Measurements from ENCODE around the gene HAUS3.

The HAUS3 gene

DNA sequence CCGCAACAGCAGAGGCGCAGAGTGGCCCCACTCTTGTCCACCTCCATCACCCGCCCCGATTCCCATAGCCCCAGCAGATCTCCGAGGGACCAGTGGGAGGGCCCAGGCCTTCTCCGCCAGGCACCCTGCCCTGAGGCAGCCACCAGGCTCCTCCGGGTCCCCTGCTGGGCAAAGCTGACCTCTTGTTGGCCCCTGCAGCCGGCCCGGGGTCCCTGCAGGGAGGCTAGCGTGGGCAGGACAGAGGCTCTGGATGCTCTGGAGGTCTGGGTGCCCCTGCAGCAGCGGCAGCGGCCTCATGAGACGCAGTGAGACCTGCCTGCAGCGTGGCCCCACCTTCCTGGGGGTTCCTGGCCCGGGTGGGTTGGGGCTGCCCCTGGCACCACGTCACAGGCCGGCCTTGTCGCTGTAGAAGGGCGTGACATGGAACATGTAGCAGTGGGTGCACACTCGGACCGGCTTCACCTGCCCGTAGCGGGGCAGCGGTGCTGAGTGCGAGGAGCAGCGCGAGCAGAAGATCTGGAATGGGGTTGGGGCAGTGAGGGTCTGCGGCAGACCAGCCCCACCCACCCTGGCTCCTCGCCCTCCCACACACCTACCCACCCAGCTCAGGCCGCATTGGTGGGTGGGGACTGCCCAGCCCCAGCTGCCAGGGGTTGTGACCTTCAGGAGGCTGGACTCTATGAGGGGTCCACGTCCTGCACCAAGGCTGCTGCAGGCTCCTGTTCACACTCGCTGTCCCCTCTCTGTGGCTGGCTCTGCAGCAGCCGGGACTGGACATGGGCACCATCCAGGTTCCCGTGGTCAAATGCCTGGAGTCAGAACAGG lies 28.6 kb upstream of the HAUS3 start:
- H3K9ac ChIP-seq = no peak overlapping the region
- H3K27ac ChIP-seq = no peak overlapping the region
- no peak overlapping the region for H3K4me3 ChIP-seq
- no peak for TF ChIP-seq Cebpa-rat (IDR thresholded peaks at IDR 0.05)
- no peak overlapping the region for H3K4me2 ChIP-seq
- H3K36me3 ChIP-seq = no peaks in the 10 kb centered on the region
- H3K9me3 ChIP-seq = no peaks in the 10 kb centered on the region
- H3K4me1 ChIP-seq = peaks cover 21% of the 10 kb centered on the region
- H3K27me3 ChIP-seq = no peaks in the 10 kb centered on the region
- H4K20me1 ChIP-seq = no peaks in the 10 kb centered on the region

DNA sequence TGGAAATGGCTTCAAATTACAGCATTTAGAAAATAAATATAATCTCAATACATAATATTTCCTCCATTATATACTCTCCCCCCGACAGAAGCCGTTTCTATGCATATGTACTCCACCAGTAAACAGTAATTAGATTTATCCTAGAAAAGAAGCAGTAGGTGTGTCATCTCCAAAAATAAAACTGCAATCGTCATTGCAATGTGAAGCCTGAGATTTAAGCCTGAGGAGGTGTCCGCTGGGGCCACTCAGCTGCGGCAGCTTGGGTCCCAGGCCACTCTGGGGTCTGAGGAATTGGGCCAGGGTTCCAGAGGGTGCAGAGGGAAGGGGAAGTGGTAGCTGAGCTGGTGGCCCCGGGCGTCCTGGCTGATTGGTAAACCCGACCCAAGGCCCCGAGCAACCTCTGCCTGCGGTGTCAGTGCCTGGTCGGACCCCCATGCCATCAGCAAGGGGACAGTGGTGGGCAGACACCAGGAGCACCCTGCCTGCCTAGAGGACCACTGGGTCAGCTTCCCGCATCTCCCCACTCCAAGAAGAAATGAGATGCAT lies 27.8 kb upstream of the HAUS3 start:
- H3K4me1 ChIP-seq = peaks cover 22% of the 10 kb centered on the region
- no peak for TF ChIP-seq Cebpa-rat (IDR thresholded peaks at IDR 0.05)
- no peaks in the 10 kb centered on the region for H3K36me3 ChIP-seq
- no peak overlapping the region for H3K9ac ChIP-seq
- no peak overlapping the region for H3K4me3 ChIP-seq
- no peaks in the 10 kb centered on the region for H3K9me3 ChIP-seq
- H3K27ac ChIP-seq = no peak overlapping the region
- H3K4me2 ChIP-seq = no peak overlapping the region
- H4K20me1 ChIP-seq = no peaks in the 10 kb centered on the region
- no peaks in the 10 kb centered on the region for H3K27me3 ChIP-seq

DNA sequence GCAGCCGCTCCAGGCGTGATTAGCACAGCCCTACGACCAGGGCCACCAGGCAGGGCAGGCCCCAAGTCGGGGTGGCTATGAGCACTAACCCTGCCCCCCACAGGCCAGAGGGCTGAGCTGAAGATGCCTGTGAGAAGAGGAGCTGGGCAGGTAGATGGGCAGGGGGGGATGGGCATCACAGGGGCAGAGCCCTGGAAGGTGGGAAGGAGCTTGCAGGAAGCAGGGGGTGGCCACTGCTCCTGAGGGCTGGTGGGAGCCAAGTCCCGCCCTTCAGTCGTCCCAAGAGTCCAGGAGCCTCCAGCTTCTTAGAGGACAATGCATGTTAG lies 27.2 kb upstream of the HAUS3 start:
- Histone ChIP-seq H3K9ac (no peak overlapping the region), H4K20me1 (no peaks in the 10 kb centered on the region), H3K4me3 (no peak overlapping the region), H3K27ac (no peak overlapping the region), H3K4me1 (peaks cover 27% of the 10 kb centered on the region), H3K27me3 (no peaks in the 10 kb centered on the region), H3K9me3 (no peaks in the 10 kb centered on the region), H3K4me2 (no peak overlapping the region), H3K36me3 (no peaks in the 10 kb centered on the region)
- no peak for TF ChIP-seq Cebpa-rat (IDR thresholded peaks at IDR 0.05)

DNA sequence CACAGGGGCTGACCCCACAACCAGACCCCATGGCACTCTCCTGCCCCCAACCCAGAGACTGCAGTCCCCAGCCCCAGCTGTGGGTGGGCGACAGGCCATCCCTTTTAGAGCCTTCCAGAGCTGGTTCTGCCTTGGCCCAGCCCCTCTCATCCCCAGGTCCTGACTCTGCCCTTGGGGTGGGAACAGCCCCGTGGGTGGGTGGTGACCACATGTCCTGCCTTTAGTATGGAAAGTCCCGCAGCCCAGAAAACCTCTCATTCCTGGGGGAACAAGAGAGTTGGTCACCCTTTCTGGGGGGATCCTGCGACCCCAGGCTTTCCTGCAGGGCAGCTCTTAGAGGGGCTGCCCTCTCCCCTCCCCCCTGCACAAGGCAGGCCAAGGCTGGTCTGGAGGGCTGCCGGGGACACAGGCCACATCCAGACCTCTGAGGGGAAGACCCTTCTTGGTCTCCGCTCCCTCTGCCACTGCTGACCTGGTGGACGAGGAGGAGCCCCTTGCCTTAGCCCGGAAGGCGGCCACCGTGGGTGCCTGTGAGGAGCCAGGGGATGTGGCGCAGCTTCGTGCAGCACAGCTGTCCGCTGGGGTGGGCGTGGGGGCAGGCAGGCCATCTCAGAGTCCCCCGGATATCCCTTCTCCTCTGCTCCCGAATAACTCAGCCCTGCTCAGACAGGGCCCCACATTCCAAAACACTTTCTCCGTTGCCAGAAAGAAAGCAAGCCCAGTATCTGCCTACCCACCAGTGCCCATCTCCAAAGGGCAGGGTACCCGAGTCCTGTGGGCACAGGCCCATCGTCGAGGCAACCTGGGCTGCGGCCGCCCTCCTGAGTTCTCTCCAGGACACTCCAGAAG lies 26.7 kb upstream of the HAUS3 start:
- H3K27me3 ChIP-seq = no peaks in the 10 kb centered on the region
- H3K27ac ChIP-seq = no peak overlapping the region
- H4K20me1 ChIP-seq = no peaks in the 10 kb centered on the region
- no peaks in the 10 kb centered on the region for H3K9me3 ChIP-seq
- no peaks in the 10 kb centered on the region for H3K36me3 ChIP-seq
- H3K4me3 ChIP-seq = no peak overlapping the region
- no peak overlapping the region for H3K9ac ChIP-seq
- TF ChIP-seq Cebpa-rat (IDR thresholded peaks at IDR 0.05) = no peak
- H3K4me1 ChIP-seq = peaks cover 33% of the 10 kb centered on the region
- no peak overlapping the region for H3K4me2 ChIP-seq

DNA sequence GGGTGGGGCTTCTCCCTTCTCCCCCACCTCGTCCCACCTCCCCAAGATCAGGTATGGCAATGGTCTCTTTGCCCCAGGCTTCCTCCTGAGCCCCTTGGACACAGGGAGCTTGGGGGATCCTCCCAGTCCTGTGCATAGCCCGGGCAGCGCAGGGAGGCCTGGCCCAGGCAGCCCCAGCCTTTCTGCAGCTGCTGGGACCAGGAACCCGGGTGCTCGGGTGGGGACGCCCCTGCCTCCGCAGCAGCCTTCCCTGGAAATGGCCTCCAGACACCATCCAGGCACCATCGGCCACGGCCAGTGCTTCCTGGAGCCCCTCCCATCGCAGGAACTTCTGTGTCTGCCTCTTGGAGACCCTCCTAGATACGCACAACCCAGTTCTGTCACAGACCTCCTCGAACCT lies 25.9 kb upstream of the HAUS3 start:
- H4K20me1 ChIP-seq = no peaks in the 10 kb centered on the region
- no peak overlapping the region for H3K27ac ChIP-seq
- no peak overlapping the region for H3K4me2 ChIP-seq
- no peak overlapping the region for H3K9ac ChIP-seq
- no peaks in the 10 kb centered on the region for H3K9me3 ChIP-seq
- peaks cover 34% of the 10 kb centered on the region for H3K4me1 ChIP-seq
- no peaks in the 10 kb centered on the region for H3K27me3 ChIP-seq
- H3K4me3 ChIP-seq = no peak overlapping the region
- H3K36me3 ChIP-seq = no peaks in the 10 kb centered on the region
- TF ChIP-seq Cebpa-rat (IDR thresholded peaks at IDR 0.05) = no peak

DNA sequence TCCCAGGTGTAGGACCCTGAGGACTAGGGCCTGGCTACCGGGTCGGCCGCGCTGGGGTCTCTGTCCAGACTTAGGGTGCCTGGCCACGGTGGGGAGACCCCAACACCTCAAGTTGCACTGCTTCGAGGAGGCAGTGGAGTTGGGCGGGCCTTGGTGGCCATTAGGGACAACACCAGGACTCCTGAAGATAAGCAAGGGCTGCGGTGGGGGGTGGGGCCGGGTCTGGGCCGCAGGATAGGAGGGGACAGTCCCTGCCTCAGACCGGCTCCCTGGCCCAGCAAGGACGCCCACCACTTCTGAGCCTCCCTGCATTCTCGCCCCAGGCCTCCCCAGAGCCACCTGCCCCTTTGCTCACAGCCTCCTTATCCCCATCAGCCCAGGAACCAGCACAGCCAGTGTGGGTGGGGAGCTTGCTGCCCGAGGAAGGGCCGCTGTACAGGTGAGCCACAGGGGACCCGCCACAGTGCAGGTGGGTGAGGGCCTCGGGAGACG lies 25.4 kb upstream of the HAUS3 start:
- H3K27ac ChIP-seq = no peak overlapping the region
- H3K4me3 ChIP-seq = no peak overlapping the region
- no peaks in the 10 kb centered on the region for H3K27me3 ChIP-seq
- no peak overlapping the region for H3K9ac ChIP-seq
- H3K9me3 ChIP-seq = no peaks in the 10 kb centered on the region
- no peak overlapping the region for H3K4me2 ChIP-seq
- H4K20me1 ChIP-seq = no peaks in the 10 kb centered on the region
- TF ChIP-seq Cebpa-rat (IDR thresholded peaks at IDR 0.05) = no peak
- H3K36me3 ChIP-seq = no peaks in the 10 kb centered on the region
- H3K4me1 ChIP-seq = peaks cover 32% of the 10 kb centered on the region

DNA sequence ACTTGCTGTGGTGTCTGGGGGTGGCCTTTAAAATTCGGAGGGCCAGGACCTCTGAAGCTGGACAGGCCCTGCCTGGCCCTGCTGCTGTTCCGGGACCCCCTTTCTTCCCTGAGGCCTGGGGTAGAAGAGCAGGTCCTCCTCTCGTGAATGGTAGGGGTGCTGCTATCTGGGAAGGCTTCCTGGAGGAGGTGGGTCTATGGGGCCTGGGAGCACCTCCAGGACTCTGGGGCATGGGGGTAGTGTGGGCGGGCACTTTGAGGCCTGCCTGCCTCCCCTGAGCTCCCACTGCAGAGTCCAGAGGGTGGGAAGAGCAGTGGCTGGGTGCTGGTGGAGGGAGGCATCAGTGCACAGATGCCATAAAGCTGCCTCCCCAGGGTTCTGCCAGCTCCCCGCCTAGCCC lies 24.9 kb upstream of the HAUS3 start:
- no peak for TF ChIP-seq Cebpa-rat (IDR thresholded peaks at IDR 0.05)
- no peaks in the 10 kb centered on the region for H3K27me3 ChIP-seq
- H3K9me3 ChIP-seq = no peaks in the 10 kb centered on the region
- no peak overlapping the region for H3K4me2 ChIP-seq
- H3K4me1 ChIP-seq = peaks cover 29% of the 10 kb centered on the region
- no peaks in the 10 kb centered on the region for H4K20me1 ChIP-seq
- no peak overlapping the region for H3K4me3 ChIP-seq
- no peak overlapping the region for H3K27ac ChIP-seq
- no peak overlapping the region for H3K9ac ChIP-seq
- no peaks in the 10 kb centered on the region for H3K36me3 ChIP-seq

DNA sequence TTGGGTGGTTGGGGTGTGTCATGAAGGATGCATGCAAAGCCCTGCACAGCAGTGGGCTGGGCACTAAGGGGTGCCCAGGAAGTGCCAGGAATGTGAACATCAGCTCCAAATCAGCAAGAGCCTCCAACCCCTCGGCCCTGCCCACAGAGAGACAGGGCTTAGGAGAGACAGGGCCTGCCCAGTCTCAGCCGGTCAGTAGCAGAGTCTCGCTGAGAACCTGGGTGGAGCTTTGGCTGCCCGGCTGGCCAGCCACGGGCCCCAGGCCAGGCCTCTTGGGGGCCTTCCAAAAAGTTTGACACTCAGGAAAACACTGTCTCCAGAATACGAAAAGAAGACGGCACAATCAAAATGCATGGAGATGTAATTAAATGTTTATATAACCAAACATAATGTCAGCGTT lies 24.3 kb upstream of the HAUS3 start:
- no peak overlapping the region for H3K27ac ChIP-seq
- H3K4me1 ChIP-seq = peaks cover 29% of the 10 kb centered on the region
- no peaks in the 10 kb centered on the region for H3K36me3 ChIP-seq
- no peak overlapping the region for H3K4me2 ChIP-seq
- no peak overlapping the region for H3K4me3 ChIP-seq
- H3K9ac ChIP-seq = no peak overlapping the region
- H3K27me3 ChIP-seq = no peaks in the 10 kb centered on the region
- peaks cover 1% of the 10 kb centered on the region for H4K20me1 ChIP-seq
- TF ChIP-seq Cebpa-rat (IDR thresholded peaks at IDR 0.05) = no peak
- H3K9me3 ChIP-seq = no peaks in the 10 kb centered on the region

DNA sequence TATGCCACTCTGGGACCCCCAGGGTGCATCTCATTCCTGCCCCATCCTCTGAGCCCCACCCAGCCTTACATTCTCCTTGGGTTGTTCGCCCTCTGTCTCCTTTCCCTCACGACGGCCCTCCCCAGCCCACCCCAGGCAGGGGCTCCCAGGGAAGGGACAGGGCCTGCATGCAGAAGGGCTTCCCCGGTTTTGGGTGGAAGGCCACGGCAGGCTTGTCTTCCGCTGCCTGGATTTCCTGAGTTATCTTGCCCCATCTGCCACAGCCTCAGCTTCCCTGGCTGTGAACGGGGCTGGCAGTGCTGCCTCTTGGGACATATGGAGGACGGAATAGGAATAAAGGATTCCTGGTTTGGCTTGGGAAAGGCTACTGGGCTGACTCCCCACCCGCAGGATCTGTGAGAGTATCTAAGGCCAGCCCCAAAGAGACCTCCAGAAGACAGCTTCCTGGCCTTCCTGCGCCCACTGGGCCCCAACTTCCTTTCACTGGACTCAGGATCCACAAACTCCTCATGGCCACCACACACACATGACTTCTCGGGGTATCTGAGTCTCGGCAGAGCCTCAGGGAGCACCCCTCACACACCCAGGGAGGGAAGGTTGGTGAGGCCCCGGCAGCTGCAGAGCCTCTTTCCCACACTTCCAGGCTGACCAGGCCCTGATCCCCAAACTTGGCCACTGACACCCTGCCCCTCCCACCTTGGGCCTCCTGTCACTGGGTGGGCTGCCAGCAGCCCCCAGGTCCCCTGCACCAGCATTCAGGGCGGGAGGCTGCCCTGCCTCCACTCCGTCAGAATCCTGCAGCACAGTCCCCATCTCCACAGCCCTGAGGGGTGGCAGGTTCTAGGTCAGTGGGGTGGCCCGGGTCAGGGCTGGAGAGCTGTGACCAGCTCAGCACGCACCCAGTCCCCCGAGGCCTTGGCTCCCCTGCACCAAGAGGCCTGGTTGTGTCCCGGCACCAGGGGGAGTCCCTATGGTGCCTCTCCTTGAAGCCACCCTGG lies 23.5 kb upstream of the HAUS3 start:
- H3K4me2 ChIP-seq = no peak overlapping the region
- no peaks in the 10 kb centered on the region for H3K36me3 ChIP-seq
- H3K9me3 ChIP-seq = no peaks in the 10 kb centered on the region
- H3K4me3 ChIP-seq = no peak overlapping the region
- no peak overlapping the region for H3K9ac ChIP-seq
- H3K4me1 ChIP-seq = peaks cover 36% of the 10 kb centered on the region
- H3K27ac ChIP-seq = no peak overlapping the region
- H4K20me1 ChIP-seq = peaks cover 9% of the 10 kb centered on the region
- H3K27me3 ChIP-seq = no peaks in the 10 kb centered on the region
- TF ChIP-seq Cebpa-rat (IDR thresholded peaks at IDR 0.05) = no peak
